ENCODE results near the gene HSD17B8.

HSD17B8 gene

DNA sequence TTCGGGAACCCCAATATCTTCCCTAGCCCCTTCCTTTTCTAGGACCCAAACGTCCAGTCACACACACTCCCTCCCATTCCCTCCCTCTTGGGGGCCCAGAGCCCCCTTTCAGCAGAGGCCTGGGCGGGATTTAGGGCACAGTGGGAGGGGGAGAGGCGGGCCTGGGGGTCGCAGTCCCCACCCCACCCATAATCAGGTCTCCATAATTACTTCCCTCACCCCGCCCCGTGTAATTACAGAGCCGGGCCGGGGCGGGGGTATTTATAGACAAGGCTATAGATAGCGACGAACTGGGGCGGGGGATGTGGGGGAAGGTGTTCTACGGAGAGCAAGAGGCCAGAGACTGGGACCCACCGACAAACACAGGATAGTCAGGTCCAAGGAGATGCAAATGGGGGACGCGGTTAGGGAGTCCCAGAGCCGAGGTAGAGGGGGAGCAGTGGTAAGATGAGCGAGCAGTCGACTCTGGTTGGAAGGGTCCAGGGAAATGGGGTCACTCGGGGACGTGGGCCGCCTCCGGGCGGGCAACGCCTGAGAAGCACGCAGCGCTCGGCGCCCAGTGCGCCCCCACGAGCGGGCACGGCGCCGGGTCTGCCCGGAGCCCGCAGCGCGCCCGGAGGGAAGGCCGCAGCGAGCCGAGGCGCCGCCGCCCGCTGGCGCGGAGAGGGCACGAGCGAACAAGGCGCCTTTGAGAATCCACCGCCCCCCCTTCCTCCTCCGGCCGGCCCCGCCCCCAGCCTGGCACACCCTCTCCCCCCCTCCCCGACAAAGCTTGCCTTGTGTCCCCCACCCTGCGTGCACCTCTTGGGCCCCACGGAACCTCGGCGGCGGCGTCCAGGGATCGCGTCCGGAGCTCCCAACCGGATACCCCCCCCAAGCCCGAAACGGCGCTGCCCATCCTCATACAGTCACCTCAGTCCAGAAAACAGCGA, 11.5 kb upstream of the HSD17B8 start:
- no peak for DNase-seq

DNA sequence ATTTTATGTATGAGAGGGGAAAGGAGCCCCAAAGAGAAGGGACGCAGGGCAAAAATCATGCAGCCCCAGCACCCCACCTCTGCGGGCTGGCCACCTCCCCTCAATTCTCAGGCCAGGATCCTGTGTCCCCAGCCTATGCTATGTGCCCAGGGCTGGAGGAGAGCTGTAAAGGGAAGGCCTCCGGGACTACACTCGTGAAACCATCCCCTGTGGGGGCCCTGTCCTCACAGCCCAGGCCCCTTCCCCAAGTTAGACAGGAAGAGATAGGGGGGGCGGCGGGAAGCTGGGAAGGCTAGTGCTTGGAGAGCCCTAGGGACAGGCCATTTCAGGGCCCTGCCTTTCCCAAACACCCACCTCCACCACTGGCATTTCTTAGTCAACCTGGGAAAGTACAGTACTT, 10.8 kb upstream of the HSD17B8 start:
- DNase-seq: no peak

DNA sequence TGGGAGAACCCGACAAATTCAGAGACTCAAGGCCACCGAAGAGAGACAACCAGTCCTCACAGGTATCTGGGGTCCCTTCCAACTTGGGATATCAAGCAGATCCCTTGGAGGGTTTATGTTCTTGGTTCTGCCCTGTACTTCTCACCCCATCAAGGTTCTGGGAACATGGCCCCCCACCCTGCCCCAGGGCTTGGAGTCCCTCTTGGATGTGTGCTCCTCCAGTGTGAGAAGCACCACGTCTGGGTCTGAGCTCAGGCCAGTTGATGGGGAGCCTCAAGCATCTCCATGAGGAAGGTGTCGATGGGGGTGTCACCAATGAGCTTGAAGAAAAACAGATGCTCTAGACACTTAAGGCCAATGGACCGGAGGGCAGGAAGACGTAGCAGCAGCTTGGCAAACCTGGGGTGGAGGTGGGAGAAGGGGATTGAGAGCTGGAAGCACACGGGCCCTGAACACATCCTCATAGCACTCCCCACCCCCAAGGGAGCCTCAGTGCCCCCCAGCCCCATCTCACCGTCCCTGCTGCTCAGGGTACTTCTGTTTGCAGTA, 9.9 kb upstream of the HSD17B8 start:
- DNase-seq: no peak

DNA sequence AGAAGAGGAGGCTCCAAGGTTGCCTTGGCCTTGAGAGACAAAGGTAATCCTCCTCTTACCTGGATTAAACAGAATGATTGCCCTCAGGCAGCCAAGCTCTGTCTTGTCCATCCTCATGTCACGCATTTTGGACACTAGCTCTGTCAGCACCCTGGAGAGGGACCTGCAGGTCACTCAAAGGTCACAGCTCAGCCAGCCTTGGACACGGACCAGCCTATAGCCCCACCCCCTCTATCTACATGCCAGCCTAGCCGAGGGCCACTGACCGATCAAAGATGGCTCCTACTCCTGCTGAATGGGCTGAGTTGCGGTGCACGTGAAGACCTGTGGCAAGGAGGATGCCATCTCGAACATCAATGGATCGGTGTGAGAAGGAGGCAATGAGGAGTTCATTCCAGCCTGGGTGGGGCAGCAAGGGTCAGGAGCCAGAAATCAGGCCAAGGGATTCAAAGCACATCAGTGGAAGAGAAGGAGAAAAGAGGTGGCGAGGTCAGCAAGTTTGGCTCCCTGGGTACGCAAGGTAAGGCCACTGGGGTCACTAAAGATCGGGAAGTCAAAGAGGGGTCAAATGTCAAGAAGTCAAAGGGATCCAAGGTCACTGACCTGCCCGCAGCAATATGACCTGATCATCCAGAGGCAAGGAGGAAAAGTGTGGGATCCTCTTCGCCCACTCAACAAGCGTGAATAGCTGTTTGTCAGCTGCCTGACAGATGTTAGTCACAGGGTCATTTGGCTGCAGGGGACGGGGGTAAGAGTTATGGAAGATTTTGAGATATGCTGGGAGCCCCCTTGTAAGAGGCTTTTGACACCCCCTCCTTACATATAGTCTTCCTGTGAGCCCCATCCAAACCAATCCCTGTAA, 8.9 kb upstream of the HSD17B8 start:
- DNase-seq: no peak

DNA sequence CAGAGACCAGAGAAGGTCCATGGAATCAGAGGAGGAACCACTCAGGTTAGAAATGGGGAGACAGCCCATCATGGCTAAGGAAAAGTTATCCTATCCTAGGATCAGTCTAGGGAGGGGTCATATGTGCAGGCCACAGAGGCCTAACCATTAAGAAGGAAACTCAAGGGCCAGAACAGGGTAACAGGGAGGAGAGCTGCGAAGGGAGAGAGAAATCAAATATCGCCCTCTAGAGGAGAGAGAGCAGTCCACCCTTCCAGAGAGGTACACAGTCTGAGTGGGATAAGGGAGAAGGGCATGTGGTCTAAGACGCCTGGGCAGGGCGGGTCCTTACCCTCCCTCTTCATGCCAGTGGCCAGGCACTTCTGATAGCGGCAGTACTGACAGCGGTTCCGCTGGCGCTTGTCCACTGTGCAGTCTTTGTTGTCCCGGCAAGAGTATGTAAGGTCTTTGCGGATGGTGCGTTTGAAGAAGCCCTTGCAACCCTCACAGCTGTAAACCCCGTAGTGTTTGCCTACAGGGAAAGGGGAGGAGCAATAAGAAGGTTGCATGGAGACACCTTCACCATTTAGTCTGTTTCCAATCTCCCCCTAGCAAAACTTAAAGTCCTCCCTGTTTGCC, 6.9 kb upstream of the HSD17B8 start:
- peak; percentile 75 for DNase-seq

DNA sequence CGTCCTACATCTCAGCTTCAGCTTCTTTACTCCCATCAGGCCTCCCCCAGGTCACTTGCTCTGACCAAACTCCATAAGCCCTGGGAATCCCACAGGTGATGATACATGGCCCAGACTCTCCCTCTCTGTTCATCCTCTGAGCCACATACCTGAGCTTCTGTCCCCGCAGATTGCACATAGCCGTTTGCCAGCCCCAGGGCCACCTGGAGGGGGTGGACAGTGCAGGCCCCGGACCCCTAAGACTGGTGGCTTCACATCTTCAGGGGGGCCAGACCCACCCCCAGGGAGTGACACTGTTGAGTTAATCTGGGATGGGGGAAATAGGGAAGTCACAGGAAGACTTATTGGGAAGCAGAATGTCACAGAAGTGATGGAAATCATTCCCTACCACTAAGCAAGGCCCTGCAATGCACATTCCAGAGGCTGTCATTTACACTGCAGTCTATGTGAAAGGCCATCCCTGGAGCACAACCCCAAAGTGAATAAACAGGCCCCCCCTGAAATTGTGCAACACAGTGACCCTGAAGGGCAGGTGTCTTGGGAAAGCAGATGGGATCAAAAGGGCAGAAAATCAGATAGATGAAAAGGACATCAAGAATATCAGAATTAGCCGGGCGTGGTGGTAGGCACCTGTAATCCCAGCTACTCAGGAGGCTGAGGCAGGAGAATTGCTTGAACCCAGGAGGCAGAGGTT, 6.1 kb upstream of the HSD17B8 start:
- DNase-seq: no peak

DNA sequence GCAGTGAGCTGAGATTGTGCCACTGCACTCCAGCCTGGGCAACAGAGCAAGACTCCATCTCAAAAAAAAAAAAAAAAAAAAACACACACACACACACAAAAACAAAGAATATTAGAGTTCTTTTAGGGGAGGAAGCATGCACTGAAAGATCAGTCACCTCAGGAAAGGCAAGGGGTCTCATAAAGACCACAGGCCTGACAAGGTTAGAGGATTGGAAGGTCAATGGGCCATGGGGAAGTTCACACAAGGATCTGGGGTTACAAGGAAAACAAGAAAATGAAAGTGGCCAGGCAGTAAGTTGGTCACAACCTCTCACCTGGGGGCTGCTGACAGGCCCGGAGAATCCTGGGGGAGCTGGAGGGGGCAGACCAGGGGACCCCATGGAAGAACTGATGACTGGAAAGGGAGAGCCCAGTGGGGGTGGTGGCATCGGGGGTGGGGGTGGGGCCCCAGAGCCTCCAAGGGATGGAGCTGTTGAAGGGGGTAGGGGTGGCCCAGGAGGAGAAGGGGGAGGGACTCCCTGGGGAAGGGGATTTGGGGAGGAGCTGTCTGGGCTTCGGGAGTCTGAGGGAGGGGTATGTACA, 5.5 kb upstream of the HSD17B8 start:
- DNase-seq: no peak

DNA sequence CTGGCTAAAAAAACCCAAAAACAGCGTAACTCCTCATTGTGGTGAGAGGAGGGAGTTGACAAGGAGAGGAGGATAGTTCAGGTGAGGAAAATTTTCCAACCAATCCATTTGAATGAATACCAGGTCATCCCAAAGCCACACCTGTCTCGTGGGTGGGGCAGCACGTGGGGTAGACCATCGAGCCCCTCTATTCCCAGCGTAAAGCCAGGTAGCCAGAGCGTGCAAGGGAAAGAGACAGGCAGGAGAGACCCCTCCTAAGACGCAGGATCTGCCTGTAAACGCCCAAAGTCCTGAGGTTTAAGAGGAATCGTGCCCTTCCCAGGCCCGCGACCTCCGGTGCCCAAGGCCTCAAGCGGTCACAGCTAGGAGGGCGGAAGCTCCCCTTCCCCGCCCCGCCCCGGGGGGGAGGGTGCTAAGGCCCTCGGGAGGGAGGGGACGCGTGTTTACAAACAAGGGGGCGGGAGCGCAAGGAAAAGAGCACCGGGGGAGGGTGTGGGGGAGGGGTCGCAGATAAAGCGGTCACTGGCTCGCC, 4.7 kb upstream of the HSD17B8 start:
- DNase-seq: peak; percentile 89

DNA sequence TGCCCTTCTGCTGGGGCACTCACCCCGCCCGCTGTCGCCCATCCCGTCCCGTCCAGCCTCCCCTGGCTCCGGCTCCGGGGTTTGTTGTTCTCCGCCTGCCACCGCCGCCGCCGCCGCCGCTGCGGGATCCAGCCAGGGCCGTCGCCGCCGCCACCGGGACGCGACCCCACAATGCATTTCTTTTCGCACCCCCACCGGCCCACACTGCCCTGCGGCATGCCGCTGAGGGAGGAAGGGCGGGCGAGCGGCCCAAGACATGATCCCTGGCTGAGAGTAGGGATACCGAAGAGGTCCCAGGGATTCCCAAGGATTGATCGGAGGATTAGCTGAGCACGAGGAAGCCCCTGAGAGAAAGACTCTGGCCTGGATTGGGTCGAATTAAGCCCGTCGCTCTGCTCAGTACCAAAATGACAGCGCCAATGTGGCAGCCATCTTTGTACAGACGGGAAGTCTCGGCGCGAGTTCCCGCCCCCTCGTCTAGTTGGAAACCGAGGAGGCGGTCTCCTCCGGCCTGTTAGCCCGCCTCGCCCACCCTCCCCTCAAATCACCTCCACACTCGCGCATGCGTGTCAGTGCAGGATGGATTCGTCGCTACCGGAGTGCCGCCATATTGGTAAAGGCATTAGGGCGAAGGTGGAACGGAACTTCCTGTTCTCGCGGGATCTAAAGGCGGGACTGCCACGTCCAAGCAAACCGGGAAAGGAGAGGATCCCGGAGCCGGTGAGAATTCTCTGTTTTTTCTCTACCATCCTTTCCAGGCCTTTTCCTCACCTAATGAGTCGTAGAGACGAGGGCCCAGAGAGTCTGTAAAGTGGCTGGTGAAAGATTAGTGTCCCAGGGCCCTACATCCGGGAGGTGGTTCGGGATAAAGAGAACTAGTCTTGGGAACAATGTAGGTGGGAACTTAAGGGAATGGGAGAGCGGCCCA, 4.0 kb upstream of the HSD17B8 start, which contains the start of the genes RXRB and SLC39A7:
RXRB (minus strand) TSS at position 447 of the 928 bp plus-strand sequence; CDS start at position 258, 189 bp downstream.
SLC39A7 (plus strand) TSS at position 649 of the 928 bp plus-strand sequence. CDS start 379 bp downstream, outside the sequence.
- peak; percentile 99 for DNase-seq

DNA sequence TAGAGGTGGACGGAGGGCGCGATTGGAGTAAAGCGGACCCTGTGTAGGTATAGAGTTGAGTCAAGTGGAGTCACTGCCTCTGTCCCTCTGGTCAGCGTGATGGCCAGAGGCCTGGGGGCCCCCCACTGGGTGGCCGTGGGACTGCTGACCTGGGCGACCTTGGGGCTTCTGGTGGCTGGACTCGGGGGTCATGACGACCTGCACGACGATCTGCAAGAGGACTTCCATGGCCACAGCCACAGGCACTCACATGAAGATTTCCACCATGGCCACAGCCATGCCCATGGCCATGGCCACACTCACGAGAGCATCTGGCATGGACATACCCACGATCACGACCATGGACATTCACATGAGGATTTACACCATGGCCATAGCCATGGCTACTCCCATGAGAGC, 3.3 kb upstream of the HSD17B8 start:
- no peak for DNase-seq

DNA sequence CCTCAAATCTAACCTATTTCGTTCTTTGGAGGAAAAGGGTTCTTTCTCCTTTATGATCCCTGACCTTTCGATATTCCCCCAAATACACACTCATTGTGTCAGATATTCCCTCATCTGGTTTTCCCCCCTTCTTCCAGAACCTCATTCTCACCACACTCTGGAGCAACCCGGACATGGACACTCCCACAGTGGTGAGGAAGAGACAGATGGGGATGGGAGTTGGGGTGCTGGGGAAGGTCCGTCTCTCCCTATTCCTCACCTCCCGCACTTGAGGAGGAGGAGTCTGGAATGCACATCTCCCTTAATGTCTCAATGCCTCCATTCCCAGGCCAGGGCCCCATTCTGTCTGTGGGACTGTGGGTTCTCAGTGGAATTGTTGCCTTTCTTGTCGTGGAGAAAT, 2.5 kb upstream of the HSD17B8 start:
- no peak for DNase-seq

DNA sequence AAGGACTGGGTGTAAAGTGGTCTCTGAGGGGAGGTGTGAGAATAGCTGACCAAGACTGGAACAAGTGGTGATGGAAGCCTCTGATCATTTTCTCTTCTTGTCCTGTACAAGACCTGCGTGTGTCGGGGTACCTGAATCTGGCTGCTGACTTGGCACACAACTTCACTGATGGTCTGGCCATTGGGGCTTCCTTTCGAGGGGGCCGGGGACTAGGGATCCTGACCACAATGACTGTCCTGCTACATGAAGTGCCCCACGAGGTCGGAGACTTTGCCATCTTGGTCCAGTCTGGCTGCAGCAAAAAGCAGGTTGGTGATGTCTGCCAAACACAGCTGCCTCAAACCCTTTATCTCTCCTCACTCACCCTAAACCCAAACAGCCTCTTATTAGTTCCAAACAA, 1.7 kb upstream of the HSD17B8 start:
- no peak for DNase-seq

DNA sequence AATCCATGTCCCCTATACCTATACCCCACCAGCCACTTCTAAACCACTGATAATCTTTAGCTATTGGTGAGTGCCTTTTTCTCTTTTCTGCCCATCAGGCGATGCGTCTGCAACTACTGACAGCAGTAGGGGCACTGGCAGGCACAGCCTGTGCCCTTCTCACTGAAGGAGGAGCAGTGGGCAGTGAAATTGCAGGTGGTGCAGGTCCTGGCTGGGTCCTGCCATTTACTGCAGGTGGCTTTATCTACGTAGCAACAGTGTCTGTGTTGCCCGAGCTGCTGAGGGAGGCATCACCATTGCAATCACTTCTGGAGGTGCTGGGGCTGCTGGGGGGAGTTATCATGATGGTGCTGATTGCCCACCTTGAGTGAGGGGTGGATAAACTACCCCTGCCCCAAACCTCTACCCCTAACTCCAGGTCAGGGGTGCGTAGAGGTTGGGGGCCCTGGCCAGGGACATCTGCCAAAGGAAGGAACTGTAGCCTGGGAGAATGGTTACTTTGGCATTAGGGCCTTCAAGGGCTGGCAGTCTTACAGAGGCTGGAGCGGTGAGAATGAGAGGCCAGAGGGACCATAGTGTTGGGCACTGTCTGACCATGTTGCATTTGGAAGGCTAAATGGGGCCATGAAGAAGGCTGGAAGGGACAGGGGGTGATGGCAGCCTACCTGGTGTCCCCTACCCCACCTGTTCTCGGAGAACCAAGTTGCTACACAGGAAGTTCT, 851 bp upstream of the HSD17B8 start:
- DNase-seq: no peak

DNA sequence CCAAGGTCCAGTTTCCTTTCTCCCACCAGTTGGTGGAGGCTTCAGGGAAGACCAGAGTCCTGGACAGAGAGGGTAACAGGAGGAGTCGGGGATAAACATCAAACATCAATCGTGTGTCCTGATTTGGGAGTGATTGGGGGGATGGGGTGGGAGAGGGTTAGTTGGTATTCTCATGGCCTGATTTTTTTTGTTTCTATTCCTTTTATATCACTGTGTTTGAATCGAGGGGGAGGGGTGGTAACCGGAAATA, 365 bp upstream of the HSD17B8 start:
- no peak for DNase-seq

DNA sequence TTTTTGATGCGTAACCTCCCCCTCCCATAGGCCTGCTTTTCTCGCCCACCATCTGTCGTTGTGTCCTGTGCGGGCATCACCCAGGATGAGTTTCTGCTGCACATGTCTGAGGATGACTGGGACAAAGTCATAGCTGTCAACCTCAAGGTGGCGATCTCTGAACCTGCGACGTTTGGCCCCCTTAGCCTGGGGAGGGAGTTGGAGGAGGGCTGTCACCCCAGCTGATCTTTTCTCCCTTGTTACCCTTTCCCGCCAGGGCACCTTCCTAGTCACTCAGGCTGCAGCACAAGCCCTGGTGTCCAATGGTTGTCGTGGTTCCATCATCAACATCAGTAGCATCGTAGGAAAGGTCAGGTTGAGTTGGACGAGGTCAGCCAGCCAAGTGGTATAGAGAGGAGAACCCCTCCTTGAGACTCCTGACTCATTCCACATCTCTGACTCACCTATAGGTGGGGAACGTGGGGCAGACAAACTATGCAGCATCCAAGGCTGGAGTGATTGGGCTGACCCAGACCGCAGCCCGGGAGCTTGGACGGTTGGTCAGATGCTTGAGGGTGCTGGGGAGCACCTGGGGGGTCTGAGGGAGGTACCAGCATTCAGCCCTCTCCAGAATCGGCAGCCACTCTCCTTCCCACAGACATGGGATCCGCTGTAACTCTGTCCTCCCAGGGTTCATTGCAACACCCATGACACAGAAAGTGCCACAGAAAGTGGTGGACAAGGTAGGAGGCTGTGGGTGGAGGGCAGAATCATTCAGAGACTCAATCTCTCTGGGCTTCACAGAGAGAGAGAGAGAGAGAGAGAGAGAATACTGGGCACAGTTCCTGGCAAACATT, 954 bp downstream of the HSD17B8 start:
- DNase-seq: peak; percentile 83

DNA sequence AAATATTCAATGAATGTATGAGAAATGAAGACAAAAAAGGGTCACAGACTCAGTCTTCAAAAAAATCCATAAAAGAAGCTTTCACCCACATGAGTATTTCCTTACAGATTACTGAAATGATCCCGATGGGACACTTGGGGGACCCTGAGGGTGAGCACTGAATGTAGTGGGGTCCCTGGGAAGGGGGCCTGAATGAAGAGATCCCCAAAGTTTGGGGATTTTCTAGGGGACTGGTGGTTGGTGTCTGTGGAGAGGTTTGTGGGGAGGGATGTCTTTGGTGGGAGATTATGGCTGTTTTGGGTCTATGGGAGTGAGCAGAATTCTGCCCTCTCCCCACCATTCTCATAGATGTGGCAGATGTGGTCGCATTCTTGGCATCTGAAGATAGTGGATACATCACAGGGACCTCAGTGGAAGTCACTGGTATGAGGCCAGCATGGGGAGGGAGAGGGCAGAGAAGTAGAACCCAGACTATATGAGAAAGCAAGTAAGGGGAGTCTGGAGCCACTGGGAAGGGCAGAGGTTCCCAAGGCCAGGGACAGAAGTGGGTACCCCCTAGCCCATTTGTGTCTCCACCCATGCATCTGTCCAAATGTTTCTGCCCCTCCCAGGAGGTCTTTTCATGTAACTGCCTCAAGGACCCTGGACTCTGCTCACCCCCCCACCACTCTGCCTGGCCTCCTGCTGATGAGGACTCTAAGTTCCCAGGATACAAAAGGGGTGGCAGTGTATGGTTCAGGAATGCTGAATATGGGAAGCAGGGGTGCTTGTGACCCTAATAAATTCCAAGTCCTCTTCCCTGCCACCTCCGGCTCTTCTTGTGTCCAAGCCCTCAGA, 1.8 kb downstream of the HSD17B8 start:
- no peak for DNase-seq

DNA sequence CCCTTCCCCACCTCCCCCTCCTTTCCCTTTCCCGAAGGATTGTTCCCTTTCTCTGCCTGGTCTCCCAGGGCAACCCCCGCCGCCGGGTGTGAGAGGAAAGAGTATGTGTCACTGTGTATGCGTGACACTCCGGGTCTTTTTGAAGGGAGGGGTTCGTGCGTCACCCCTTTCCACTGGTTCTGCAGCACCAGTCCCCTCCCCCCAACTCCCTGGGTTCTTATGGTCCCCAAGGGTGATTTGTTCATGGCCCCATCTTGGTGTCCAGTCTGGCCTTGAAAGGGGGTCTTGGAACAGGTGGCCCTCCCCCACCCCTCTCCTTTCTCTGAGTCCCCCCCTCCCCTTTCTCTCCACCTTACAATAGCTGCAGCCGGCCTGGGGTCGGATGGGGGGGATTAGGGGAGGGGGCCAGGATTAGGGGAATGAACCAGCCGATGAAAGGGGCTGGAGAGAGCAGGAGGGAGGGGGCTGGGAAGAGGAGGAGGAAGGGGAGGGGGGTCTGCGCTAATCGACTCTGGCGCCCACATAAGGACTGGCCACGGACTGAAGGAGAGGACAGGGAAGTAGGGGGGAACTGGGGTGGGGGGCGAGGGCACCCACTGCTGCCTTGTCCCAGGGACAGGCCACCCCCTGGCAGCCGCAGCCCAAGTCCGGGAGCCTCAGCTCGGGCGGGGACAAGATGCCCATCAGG, 2.6 kb downstream of the HSD17B8 start:
- DNase-seq: no peak
